Activated CD4-positive, alpha-beta T cell treated with anti-CD3 and anti-CD28 coated beads, Interleukin-2, amount 50 U/mL, for 16 hours (primary cell): ENCODE results near the gene C4orf50.

Source experiments
- DNase-seq: peaks from one replicate; pipeline ENCODE4 v3.0.0-alpha.2; 2020

C4orf50 gene

DNA sequence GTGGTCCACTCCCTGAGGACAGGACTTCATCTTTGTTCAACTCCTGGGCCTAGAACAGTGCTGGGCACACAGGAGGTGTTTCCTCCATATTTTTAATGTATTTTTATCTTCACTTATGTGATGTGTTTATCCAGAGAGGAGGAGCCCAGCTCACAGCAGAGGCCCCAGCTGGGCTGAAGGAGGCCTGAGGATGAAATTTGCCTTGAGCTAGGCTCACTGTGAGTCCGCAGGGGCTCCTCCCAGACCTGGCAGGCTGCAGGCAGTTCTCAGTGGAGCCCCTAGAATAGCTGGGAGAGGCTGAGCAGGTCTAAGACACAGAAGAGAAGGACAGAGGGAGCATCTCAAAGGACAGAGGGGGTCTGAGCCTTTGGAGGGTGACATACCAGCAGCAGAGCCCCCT is 26.8 kb downstream of the C4orf50 start:
- DNase-seq = no peak

DNA sequence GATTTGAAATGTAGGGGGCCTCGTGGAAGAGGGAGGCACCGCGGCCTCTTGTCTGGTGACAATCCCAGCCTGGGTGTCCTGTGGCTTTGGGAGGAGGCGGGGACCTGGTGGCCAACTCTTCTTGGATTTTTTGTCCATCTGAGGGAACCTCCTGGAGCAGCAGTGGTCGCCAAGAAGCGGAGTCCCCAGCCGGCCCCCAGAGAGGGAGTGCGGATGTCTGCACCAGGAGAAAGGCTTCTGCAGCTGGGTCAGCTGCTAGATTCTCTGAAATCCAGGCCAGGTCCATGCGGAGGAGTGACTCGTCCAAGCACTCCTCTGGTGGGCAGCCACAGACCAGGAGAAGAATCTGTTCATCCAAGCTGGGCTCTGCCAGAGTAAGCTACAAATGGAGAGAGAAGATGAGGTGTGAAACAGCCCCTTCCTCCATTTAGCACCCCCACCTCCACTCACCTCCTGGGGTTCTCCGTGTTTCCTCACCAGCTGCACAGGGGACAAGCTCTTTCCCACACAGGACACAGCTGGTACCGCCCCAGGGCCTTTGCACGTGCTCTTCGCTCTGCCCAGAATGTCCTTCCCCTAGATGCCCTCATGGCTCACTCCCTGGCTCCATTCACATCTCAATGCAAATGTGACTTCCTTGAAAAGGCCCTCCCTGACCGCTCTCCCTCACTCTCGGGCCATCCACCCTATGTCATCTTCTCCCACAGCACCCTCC is 27.6 kb downstream of the C4orf50 start:
- DNase-seq = no peak

DNA sequence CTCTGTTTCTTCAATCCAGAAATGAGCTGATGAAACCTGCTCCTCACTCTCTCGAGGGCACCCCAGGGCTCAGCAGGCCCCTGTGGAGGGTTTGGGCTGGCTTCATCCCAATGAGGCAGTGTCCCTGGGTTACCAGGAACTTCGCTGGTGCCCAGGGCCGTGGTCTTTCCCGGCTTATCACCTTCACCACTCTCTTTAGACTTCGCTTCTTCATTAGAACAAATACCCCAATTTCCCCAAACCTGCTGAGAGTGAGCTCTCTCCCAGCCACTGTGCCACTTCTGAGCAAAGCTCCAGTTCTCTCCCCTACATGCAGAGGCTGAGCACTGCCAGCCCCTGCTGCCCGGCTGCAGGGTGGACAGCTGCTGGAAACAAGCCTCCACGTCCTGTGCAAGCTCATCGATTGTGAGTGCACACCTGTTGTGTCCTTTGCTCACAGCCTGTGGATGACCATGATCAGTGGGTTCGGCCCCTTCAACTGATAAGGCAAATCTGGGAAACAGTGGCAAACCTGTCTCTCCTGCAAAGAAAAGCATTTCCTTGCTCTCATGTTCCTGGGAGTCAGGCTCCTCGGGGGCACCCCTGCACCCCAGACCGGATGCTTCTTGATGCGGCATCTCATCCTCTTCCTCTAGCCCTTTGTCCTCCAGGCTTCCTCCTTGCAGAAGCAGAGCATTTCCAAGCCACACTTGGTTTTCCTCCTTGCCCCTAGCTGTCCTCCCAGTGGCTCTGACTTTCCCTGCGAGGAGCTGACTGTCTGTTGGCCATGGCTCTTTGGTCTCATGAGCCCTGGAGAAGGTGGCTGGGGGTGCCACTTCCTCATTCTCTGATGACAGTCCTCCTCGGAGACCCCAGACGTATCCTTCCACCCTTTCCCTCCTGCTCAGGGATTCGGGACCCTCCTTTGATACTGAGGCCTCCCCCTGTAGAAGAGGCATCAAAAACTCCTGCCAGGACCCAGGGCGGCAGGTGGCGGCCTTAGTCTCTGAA is 28.7 kb downstream of the C4orf50 start:
- DNase-seq = no peak

DNA sequence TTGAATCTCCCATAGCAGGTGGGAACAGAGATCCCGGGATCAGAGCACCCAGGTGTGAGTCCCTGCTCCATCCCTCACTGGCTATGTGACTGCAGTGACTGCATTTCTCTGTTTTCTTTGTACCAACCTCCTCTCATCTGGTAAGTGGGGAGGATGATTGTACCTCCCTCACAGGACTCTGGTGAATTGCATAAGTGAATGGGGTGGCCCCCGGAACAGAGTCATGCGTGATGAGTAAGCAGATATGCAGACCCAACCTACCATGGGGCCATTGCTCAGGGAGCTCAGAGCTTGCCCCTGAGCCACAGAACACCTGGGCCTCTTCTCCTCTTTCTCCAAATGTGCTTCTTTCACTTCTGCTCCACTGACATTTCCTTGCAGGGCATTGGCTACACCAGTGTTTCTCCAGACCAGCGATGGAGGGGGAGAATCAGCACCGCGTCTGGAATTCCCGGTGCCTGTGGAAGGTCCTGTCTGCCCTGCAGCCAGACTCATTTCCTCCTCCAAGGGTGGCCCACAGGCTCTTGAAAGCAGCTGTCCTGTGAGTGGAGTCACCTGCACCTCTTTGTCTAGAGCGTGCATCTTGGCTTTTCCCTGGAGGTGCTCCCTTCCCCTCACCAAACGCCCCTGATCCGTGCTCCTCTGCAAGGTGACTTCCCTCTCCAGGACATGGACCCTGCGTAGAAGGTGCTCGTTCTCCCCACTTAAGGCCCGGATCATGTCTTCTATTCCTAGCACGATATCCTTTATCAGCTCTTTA is 30.0 kb downstream of the C4orf50 start:
- DNase-seq = no peak

DNA sequence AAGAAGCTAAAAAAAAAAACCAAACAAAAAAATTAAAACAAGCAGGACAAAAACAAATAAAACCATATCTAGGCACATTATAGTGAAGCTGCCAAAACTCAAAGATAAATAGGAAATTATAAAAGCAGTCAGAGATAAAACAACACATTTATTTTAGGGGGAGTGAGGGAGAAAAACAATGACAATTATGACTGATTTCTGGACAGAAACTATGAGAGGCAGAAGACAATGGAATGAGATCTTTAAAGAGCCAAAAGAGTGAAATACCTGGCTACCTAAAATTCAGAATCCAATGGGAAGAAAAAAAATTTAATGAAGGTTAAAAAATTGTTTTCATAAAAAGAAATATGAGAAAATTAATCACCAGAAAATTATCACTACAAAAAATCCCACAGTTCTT is 33.4 kb downstream of the C4orf50 start:
- no peak for DNase-seq

DNA sequence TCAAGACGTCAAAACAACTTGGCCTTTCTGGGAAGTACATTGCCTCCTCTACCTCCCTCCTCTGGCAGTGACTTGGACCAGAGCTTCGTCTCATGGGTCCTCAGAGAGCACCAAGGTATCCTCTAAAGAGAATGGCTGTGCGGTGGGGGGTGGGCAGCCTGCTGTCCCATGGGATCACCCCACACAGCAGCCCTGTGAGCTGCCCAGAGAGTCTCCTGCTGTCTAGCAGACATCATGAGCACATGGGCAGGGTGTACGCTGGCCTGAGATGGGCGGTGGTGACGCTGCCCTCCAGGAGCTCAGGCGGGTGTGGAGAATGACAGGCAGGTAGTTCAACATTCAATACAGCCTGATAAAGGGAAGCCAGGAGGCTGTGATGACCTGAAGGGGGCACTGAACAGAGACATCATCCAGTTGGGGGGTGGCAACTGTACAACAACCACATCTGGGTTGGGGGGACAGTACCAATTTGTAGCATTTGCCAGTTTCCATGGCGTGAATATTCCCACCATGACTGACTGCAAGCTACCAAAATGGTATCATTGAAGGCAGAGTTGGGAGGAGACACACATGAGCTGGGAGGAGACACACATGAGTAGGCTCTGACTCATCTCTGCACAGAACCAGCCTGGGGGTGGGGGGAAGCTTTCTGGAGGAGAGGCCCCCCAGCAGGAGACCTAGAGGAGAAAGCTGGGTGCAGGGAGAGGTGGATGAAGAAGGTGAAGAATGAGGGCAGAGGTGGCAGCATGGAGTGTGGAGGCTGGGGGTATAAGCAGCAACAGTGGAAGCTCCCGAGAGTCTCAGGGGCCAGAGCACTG is 35.9 kb downstream of the C4orf50 start:
- DNase-seq = no peak

DNA sequence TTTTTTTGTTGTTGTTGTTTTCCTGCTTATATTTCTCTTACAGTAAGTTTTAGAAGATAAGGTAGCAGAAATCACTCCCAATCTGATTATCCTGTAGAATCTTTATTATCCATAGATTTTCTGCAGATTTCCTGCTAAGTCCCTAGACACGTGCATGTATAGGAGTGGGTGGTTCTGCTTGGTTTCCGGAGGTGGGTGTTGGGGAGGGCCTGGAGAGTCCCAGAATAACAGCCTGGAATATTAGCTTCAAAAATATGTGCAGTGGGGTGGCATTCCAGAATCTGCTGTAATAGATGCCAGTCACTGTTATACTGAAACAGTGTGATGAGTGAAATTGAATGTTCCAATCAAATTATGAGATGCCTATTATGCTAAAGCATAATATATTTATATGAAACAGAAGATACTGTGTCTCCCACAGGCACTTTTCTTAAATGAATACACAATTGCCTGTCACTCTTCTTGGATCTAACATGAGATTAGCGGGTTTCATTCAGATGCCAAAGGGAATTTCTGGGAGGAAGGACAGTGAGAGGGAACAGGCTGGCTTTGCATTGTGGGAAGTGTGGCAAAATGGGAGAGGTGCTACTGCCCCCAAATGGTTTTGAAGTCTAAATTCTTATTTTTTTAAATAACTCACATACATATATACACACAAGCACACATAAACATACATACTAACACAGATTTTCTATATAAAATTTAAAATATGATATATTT is 37.6 kb downstream of the C4orf50 start:
- no peak for DNase-seq

DNA sequence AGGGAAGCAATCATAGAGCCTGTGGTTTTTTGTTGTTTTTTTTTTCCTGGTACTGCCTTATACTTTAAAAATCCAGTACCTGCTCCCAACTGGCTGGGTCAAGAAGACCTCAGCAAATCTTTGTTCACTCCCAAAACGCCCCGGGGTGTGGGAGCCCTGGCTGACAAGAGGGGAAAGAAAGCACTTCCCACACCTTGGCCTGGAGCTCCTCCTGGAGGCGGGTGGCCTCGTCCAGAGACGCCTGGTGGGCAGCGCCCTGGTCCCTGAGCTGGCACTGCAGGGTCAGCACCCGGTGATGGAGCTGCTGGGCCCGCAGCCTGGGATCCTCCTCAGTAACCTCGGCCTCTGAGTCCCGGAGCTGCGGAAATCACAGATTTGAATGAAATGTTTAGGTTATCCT is 38.2 kb downstream of the C4orf50 start:
- no peak for DNase-seq

DNA sequence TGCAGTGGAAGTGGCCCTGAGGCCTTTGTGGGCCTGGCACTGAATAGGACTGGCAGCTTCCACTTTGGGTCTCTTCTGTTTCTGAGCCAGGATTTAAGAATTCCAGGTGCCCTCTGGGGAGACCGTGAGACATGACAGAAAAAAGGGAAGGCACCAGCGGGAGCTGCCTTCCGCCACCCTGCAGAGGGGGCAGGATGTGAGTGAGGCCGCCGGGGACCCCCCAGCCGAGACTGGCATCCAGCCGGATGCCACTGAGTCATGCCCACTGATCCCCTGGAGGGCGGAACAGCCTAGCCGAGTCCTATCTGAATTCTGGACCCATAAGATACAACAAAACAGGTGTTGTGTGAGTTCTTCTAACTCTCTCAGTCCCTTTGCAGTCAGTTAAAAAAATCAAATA is 41.3 kb downstream of the C4orf50 start:
- DNase-seq = no peak

DNA sequence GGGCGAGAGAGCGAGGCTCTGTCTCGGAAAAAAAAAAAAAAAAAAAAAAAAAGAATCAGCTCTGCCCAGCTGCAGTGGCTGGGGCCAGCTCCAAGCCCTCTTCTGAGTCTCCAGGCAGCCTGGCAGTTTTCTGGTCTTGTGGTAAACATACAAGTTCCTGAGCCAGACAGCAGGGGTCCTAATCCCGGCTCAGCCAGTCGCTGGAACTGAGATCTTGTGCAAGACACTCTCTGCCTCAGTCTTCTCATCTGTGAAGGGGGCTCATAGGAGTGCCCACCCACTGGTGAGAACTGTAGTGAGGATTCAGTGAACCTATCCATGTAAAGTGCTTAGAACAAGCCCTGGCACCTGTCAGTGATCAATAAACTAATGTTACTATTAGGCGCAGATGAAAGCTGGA is 41.8 kb downstream of the C4orf50 start:
- no peak for DNase-seq

DNA sequence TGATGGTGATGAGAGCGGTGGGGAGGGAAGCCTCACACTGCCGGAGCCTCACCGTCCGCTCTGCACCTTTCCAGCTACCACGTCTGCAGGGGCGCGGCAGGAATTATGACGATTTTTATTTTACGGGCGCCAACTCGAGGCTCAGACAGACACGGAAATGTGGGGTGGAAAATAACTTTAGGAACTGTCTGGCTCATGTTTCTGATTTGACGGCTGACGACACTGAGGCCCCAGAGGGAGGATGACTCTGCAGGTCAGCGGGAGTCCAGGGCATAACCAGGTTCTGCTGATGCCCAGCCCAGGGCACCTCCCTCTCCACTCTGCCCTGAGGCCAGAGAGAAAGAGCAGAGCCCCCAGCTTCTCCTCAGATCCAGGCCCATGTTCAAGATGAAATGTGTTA is 43.9 kb downstream of the C4orf50 start:
- no peak for DNase-seq

DNA sequence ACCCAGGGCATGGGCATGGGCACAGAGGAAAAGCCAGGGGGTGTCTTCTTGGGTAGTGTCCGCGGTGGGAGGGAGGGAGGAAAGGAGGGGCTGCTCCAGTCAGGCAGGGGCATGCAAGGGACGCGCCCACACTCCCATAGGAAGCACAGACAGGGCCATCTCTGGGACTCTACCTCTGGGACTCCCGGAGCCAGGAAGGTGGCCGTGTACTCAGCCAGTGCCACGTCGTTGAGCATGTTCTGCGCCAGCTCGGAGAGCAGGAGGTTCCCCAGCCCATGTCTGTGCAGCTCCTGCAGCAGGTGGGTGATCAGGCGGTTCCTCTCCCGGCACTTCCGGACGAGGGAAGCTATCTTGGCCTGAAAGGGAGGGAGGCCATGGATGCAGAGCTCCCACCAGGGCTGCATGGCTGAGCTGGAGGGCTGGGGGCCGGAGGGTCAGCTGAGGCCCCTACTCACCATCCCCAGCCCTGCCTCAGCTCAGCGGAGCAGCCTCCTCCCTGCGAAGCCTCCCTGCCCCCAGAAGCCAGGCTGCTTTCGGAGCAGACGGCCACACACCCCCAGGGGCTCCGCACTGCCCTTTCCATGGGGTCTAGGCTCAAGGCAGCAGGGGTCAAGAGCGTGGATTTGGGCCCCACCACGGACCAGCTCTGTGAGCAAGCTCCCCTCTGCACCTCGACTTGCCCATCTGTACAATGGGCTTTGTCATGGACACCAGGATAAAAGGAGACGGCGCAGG is 44.6 kb downstream of the C4orf50 start:
- no peak for DNase-seq

DNA sequence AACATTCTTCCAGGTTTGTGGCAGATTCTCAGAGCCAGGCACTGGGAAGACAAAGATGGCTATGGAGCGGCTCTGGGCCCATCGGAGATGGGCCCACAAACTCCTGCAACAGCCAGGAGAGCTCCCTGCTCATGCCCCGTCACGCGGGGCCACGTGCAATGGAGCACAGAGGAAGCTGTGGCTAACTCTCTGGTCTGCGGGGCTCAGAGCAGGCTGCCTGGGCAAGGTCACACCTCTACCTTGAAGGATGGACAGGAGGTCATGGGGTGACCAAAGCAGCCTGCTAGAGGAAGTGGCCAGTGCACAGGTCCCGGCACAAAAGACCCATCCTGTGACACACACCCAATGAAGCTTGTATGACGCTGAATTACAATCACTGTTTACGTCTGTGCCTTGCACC is 45.2 kb downstream of the C4orf50 start:
- DNase-seq = no peak

DNA sequence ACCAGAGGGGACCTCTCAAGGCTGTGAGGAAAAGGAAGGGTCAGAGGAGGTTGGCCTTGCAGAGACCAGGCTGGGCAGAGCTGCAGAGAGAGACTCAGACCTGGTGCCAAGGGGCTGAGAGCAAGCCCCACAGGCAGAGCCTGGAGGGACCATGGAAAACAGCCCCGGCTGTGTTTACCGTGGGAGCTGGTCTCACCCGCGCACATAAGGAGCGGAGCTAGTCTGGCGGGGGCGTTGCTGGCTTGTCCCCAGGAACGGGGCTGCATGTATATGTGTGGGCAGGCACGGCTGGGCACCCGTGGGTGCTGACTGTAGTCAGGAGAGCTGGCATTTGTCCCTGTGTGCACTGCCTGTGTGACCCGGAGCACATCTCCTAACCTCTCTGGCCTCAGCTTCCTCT is 45.7 kb downstream of the C4orf50 start:
- no peak for DNase-seq

DNA sequence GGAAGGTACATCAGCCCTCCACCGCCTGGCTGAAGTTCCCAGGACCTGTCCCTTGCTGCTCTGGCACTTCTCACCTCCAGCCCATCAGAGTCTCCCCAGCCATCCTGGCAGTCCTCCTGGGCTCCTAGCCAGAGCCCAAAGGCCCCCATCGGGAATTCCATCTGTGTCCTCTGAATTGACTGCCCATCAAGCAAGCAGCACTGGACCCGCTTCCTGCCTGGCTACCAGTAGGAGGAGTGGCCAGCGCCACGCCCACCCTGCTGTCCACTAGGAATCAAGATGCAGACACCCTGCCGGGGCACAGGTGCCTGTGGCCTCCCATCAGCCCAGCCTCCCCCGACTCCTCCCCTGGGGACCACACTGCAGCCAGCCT is 47.2 kb downstream of the C4orf50 start:
- DNase-seq = no peak

DNA sequence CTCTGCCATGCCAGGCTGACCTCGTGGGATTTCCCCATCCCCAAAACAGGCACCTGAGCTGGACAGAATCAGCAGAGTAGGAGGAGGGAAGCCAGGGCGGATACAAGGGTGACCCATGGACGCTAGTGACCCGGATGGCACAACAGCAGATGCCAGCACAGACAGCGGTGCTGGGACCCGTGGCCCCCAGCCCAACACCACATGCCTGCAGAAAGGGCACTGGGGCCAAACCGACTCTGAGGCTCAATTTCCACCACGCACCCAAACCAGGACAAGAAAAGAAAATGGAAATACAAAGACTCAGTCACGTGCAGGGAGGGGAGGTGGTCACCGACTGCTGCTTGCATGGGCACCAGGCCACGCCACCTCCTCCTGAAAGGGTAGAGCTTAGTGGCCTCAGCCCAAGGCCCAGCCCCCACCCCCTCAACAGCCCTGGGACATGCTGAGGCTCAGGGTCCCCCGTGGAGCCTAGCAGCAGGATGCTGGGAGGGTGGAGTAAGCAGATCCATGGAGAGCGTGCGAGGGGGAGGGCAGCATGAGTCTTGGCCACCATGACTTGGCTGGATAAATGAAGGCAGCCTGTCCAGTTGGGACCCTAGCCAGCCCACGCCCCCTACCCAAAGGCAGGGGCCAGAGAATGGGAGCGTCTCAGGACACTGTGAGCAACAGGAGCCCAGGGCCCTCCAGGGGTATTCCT is 47.7 kb downstream of the C4orf50 start:
- no peak for DNase-seq

DNA sequence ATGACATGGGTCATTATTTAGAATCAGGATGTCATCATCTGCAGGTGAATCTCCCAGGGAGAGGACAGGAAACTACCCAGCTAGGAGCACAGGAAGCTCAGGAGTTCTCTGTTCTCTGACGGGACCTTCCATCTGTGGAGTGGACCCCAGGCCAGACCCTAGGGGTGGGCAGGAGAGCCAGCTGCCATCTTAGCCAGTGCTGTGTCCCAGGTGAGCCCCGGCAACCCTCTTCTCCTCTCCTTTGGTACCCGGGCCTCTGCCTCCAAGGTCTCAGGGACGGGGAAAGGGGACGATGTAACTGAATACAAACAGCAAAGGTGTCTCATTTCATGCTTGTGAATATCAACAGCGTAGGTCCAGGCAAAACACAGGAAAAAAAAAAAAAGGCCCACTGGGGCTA is 48.5 kb downstream of the C4orf50 start:
- no peak for DNase-seq

DNA sequence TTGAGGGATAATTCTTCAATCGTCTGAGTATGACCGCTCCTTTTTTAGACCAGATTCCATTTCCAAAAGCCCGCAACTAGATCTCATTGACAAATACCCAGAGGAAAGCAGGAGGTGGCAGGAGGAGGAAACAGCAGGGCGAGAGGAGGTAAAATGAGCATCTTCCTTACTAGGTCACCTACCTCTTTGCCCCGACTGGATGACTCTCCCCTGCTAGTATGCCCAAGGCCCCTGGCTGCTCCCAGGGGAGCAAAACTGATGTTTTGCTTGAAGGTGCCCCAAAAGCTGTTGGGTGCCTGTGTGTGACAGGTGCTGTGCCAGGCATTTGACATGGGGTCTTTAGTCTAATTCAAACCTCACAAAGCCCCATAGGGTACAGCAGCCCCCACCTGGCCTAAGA is 48.9 kb downstream of the C4orf50 start:
- no peak for DNase-seq

DNA sequence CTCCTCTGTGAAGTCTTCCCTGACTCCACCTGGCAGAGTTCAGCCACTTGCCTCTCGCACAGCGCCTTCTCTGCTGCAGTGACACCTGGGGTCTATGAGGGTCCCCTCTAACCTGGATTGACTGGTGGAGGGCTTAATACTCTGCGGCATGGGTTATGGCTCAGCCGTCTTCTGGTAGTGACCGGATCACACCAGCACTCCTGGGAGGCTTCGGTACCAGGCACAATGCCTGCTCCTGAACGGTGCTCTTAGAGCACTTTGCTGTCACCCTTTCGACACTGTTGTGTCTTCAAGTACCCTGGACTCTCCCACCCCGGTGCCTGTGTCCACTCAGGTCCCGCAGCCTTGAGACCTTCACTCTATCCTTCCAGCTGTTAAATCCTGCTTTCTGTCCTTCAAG is 50.0 kb downstream of the C4orf50 start:
- DNase-seq = no peak

DNA sequence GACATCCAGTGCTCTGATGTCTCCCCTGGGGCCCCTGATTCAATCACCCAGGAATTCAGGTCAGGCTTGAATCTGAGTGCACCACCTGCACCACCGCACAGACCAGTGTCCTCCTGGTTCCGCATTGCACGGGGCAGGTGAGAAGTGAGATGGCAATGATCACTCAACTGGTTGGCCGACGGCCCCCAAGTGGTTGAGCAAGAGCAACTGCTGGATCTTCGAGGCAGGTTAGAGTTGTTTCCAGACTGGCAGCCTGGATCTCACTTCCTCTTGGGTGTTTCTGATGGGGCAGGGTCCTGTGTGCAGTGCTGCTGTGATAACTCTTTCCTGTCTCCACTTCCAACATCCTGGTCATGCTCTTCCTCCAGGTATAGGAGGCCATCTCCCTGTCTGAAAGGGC is 50.4 kb downstream of the C4orf50 start:
- no peak for DNase-seq

DNA sequence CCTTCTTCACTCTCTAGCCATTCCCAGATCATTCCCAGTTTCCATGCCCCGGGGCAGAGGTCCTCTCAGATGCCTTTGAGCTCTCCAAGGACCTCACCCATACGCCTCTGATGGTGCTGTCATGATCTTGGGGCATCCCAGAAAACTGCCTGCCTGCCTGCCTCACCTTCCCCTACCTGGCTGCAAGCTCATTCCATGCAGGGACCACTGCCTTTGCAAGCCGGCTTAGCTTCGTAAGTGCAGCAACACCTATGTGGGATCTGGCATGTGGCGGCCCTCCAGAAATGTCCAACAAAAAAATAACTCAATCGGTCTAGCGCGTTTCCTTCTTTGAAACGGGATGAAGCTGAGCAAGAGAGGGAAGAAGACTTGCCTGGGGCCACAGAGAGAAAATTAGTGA is 53.0 kb downstream of the C4orf50 start:
- no peak for DNase-seq
